Naive thymus-derived CD8-positive, alpha-beta T cell (primary cell): ENCODE measurements around the gene AP3S1. TPM values are rescaled to one million over a fixed set of nuclear protein-coding genes. Genes with fewer than 3 reads are reported as not detected.

Experiments used
- ATAC-seq, 2 donors: fragments of 150-1000 bp; cut with Tn5 transposase in 1 of 2; sonication (Bioruptor Pico), chemical (Tn5 transposase) in 1 of 2; 1 replicate in 1 of 2; 2 replicates in 1 of 2; pipeline ENCODE4 v1.10.0; 2021; ENCODE audit warnings: mild to moderate bottlenecking in 2 of 2, moderate library complexity in 2 of 2
- POLR2A ChIA-PET: fragments of 350-600 bp; sonication (Branson Sonifier 250); formaldehyde crosslinking; loops from one replicate; lab custom pipeline; 2021; ENCODE audit warnings: antibody characterized with exemption; lab: Charles Lee
- DNase-seq, 10 donors: peaks; one replicate each; pipeline versions ENCODE4 v3.0.0 to v3.0.0-alpha.2; 2020 to 2022
- H3K27ac Mint-ChIP-seq, 10 donors: one replicate each; pipeline ENCODE4 v1.8.0; 2020 to 2022; ENCODE audit warnings: mild to moderate bottlenecking in 10 of 10, mixed read lengths in 10 of 10, moderate library complexity in 4 of 10, inconsistent platforms in 1 of 10
- H3K27me3 Mint-ChIP-seq, 5 donors: one replicate each; pipeline ENCODE4 v1.8.0; 2021 to 2022; ENCODE audit warnings: mixed read lengths in 5 of 5
- H3K36me3 Mint-ChIP-seq, 3 donors: one replicate each; pipeline ENCODE4 v1.8.0; 2020 to 2022; ENCODE audit warnings: mixed read lengths in 3 of 3, mild to moderate bottlenecking in 2 of 3, inconsistent platforms in 1 of 3
- H3K4me1 Mint-ChIP-seq, 4 donors: one replicate each; pipeline ENCODE4 v1.8.0; 2021 to 2022; ENCODE audit warnings: mixed read lengths in 4 of 4
- H3K4me3 Mint-ChIP-seq, 10 donors: one replicate each; pipeline ENCODE4 v1.8.0; 2020 to 2022; ENCODE audit warnings: mild to moderate bottlenecking in 10 of 10, mixed read lengths in 10 of 10, moderate library complexity in 6 of 10, inconsistent platforms in 1 of 10
- H3K9me3 Mint-ChIP-seq, 9 donors: one replicate each; pipeline ENCODE4 v1.8.0; 2020 to 2022; ENCODE audit warnings: mixed read lengths in 9 of 9, mild to moderate bottlenecking in 3 of 9, inconsistent platforms in 1 of 9, moderate library complexity in 1 of 9
- polyA plus RNA-seq, 3 donors: library from polyadenylated mRNA; unstranded; fragments of 300-500 nt; fragmentation: Illumina TruSeq; gene quantifications; one replicate each; pipeline ENCODE4 v1.2.3, GENCODE V29; 2021
- total RNA-seq, 8 experiments: library from RNA in 2 of 8; stranded (reverse) in 2 of 8; gene quantifications; one replicate each; pipeline ENCODE4 v1.2.3 and lab custom pipeline; 2021 to 2026

Gene AP3S1
- total and polyA plus RNA-seq, 5 experiments from 2014 or later: 37.8 to 63.4 (median 52.1) TPM

DNA sequence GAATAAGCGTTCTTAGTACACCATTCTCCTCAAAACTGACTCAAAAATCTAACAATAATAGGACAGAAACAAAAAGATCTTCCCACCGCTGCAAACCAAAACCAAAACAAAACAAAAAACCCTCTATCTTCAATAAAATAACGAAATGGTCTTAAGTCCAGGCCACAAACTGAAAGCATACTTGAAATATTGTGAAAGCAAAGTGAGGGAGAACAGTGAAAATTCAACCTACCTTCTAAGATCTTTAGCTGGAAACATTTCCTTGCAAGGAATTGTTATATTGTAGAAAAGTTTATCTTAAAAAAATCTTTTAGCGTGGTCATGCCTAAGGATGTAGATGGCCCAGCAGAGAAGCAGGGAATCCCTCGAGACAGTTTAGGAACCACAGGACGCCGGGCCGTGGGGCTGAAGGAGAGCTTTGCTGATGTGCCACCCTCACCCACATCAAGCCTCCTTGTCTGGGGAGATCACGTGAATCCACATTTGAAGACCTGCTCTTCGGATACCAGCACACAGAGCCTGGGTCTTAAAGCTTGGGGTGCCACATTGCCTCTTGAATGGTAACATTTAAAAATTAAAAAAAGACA lies 92.7 kb downstream of the AP3S1 start:
- ATAC-seq (no peak), DNase-seq (no peak)
- no peak overlapping the region for H3K4me3 Mint-ChIP-seq
- no peaks in the 10 kb centered on the region for H3K4me1 Mint-ChIP-seq
- H3K36me3 Mint-ChIP-seq: no peaks in the 10 kb centered on the region
- H3K9me3 Mint-ChIP-seq: no peaks in the 10 kb centered on the region
- H3K27ac Mint-ChIP-seq: no peak overlapping the region
- H3K27me3 Mint-ChIP-seq: peaks cover 0 to 1% (median 0%) of the 10 kb centered on the region in 5 donors
- POLR2A ChIA-PET: no interaction called here

- H3K27me3 Mint-ChIP-seq: peaks cover 0 to 1% (median 0%) of the 10 kb centered on the region in 5 donors
- H3K9me3 Mint-ChIP-seq: peaks cover 0 to 1% (median 0%) of the 10 kb centered on the region in 9 donors
- no peaks in the 10 kb centered on the region for H3K4me1 Mint-ChIP-seq
- no peak overlapping the region for H3K4me3 Mint-ChIP-seq
- ATAC-seq (no peak), DNase-seq (no peak)
- H3K27ac Mint-ChIP-seq: no peak overlapping the region
- no peaks in the 10 kb centered on the region for H3K36me3 Mint-ChIP-seq
- POLR2A ChIA-PET: no interaction called here
Measured at GRCh38 chr5:115936031-115936430, 94.3 kb downstream of the AP3S1 start.

DNA sequence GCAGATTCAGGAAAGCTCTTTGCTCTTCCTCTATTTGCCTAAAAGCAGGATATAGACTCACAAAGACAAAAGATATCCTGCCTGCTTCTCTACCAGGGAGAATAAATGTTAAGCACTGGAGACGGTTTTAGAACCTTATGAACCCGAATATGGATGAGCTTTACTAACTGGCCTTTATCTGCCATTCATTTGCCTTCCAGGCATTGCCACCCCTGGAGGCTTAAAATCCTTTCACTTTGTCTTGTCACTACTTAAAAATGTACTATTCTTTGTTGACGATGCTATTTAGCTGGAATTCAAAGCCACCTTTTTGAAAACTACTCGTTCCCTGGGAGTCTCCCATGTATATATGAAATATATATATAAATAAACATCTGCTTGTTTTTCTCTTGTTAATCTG lies 97.3 kb downstream of the AP3S1 start:
- no peak for DNase-seq
- no peaks in the 10 kb centered on the region for H3K4me1 Mint-ChIP-seq
- peaks cover 0 to 6% (median 2%) of the 10 kb centered on the region in 5 donors for H3K27me3 Mint-ChIP-seq
- no peak overlapping the region for H3K27ac Mint-ChIP-seq
- peaks cover 0 to 11% (median 2%) of the 10 kb centered on the region in 9 donors for H3K9me3 Mint-ChIP-seq
- no peak overlapping the region for H3K4me3 Mint-ChIP-seq
- H3K36me3 Mint-ChIP-seq: no peaks in the 10 kb centered on the region
- no peak for ATAC-seq
- POLR2A ChIA-PET: no interaction called here

DNA sequence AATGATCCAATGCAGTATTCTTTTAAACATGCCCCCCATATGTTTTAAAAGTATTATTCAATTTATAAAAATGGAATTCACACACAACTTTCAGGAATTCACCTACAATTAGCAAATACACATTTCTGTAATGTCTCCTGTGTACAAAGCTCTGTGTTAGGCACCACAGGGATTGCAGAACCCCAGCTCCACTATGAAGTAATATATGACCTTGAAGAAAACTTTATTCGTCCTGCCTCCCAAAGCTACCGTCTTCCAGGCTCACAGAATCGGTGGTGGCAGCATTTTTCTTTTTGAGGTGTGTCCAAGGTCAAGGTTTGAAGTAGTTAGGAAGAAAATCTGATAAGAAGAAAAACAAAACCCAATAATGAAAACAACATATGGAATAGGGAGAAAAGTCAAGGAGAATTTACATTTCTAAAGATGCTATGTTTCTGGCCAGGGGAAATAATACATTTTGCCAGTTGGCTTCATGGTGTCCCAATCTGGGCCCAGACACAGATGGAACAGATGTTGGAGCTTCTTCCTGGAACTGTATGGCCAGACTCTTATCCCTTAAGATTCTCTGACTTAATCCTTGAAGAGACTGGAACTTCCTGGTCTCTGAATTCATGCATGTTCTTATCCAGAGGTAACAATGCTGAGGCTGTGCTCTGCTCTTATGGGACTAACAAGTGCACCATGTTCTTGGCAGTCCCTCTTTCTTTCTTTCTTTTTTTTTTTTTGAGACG lies 98.5 kb downstream of the AP3S1 start:
- no peak for DNase-seq
- H3K27me3 Mint-ChIP-seq: peaks cover 0 to 6% (median 2%) of the 10 kb centered on the region in 5 donors
- H3K9me3 Mint-ChIP-seq: peaks cover 0 to 11% (median 2%) of the 10 kb centered on the region in 9 donors
- no peak for ATAC-seq
- no peaks in the 10 kb centered on the region for H3K36me3 Mint-ChIP-seq
- no peak overlapping the region for H3K4me3 Mint-ChIP-seq
- H3K27ac Mint-ChIP-seq: no peak overlapping the region
- no peaks in the 10 kb centered on the region for H3K4me1 Mint-ChIP-seq
- POLR2A ChIA-PET: no interaction called here

DNA sequence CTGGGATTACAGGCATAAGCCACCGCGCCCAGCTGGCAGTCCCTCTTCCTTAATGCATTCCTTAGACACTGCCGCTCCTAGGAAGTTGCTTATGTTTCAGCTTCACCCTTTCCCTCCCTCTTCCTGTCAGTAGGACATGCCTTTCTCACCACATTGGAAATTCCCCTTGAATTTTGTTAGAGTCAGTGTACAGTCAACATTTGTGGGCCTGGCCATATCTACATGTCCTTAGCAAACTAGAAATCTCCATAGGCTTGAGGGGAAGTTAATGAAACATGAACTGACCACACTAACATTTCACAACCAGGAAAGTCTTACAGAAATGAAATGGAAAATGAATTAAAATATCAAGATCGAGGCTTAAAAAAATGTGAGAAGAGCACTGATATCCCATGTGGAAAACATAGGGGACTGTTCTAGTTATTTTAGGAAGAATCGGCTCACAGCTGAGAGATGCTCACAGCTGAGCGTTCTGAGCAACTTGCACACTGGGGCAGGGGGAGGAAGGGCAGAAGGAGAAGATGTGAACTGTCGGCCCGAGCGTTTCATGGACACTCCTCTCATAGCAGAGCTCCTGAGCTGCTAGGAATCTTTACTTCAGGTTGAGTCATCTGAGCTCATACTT lies 99.4 kb downstream of the AP3S1 start:
- POLR2A ChIA-PET: no interaction called here

DNA sequence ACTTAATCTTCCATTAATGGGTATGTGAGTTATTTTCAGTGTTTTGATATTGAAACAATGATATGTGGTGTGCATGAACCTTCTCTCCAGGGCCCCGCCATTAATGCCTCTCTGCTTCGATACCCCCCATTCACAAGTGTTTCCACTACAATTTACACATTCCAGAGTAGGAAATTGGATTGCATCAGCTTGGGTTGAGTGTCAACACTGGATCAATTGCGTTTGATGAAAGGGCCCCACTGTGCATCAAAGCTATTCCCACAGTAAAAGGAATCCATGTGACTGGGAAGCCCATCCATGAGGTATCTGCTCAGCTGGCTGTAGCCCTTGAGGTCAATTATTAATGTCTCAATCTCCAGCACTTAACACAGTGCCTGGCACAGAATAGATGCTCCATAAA lies 102.8 kb downstream of the AP3S1 start:
- DNase-seq (no peak), ATAC-seq (no peak)
- Mint-ChIP-seq H3K4me3 (no peak overlapping the region), H3K27me3 (peaks cover 0 to 9% (median 4%) of the 10 kb centered on the region in 5 donors), H3K27ac (no peak overlapping the region), H3K4me1 (no peaks in the 10 kb centered on the region), H3K36me3 (no peaks in the 10 kb centered on the region), H3K9me3 (peaks cover 0 to 11% (median 2%) of the 10 kb centered on the region in 9 donors)
- POLR2A ChIA-PET: no interaction called here

More for the DNA sequence above, 99.4 kb downstream of the AP3S1 start:
- H3K36me3 Mint-ChIP-seq: no peaks in the 10 kb centered on the region
- H3K4me3 Mint-ChIP-seq: no peak overlapping the region
- DNase-seq (no peak), ATAC-seq (no peak)
- H3K4me1 Mint-ChIP-seq: no peaks in the 10 kb centered on the region
- peaks cover 0 to 6% (median 4%) of the 10 kb centered on the region in 5 donors for H3K27me3 Mint-ChIP-seq
- H3K9me3 Mint-ChIP-seq: peaks cover 0 to 11% (median 2%) of the 10 kb centered on the region in 9 donors
- no peak overlapping the region for H3K27ac Mint-ChIP-seq

DNA sequence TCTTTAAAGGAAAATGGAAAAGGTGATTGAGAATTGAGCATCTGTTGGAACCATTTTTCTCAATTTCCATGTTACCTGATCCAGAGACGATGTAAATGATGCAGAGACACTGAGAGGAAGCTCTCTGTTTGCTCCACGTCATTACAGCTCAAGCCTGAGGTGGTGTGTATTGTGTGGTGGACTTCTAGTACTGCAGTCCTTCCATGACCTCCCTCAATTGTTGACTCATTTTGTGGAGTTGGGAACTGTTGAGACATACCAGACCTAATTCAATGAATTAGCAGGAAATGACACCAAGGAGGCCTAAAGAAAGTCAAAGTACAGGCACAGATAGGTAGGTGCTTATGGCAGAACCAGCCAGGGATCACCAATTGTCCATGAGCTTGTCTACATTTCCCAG lies 104.9 kb downstream of the AP3S1 start:
- H3K36me3 Mint-ChIP-seq: no peaks in the 10 kb centered on the region
- ATAC-seq (no peak), DNase-seq (no peak)
- POLR2A ChIA-PET: no interaction called here
- peaks cover 0 to 7% (median 0%) of the 10 kb centered on the region in 9 donors for H3K9me3 Mint-ChIP-seq
- no peaks in the 10 kb centered on the region for H3K4me1 Mint-ChIP-seq
- H3K27me3 Mint-ChIP-seq: peaks cover 2 to 15% (median 10%) of the 10 kb centered on the region in 5 donors
- no peak overlapping the region for H3K27ac Mint-ChIP-seq
- no peak overlapping the region for H3K4me3 Mint-ChIP-seq

DNA sequence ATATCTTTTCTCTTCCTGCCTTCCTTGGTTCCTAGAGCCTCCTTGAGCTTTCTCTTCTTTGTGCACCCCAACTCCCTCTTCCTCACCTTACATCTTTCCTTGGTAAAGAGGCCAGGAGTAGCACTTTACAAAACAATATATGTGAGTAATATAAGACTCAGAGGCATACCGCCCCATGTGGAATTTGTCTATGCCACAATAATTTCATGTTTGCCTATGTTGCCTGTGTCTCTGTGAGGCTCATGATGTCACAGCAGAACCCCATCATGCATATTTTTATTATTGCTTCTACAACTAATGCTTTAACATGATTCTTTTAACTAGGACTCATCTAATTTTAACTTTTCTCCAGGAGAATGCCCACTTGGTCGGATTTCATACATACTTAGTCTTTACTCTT lies 105.5 kb downstream of the AP3S1 start:
- H3K9me3 Mint-ChIP-seq: peaks cover 0 to 7% (median 0%) of the 10 kb centered on the region in 9 donors
- H3K4me1 Mint-ChIP-seq: no peaks in the 10 kb centered on the region
- H3K27me3 Mint-ChIP-seq: peaks cover 4 to 19% (median 12%) of the 10 kb centered on the region in 5 donors
- H3K4me3 Mint-ChIP-seq: no peak overlapping the region
- no peak for DNase-seq
- H3K36me3 Mint-ChIP-seq: no peaks in the 10 kb centered on the region
- ATAC-seq: no peak
- H3K27ac Mint-ChIP-seq: no peak overlapping the region
- POLR2A ChIA-PET: no interaction called here

- POLR2A ChIA-PET: no interaction called here
- peaks cover 0 to 7% (median 0%) of the 10 kb centered on the region in 9 donors for H3K9me3 Mint-ChIP-seq
- no peaks in the 10 kb centered on the region for H3K4me1 Mint-ChIP-seq
- H3K27ac Mint-ChIP-seq: no peak overlapping the region
- H3K36me3 Mint-ChIP-seq: no peaks in the 10 kb centered on the region
- ATAC-seq (no peak), DNase-seq (no peak)
- H3K27me3 Mint-ChIP-seq: peaks cover 4 to 20% (median 10%) of the 10 kb centered on the region in 5 donors
- no peak overlapping the region for H3K4me3 Mint-ChIP-seq
Measured at GRCh38 chr5:115948091-115948534, 106.4 kb downstream of the AP3S1 start.

GRCh38 chr5:115949096-115949495 lies 107.4 kb downstream of the AP3S1 start:
- Mint-ChIP-seq H3K36me3 (no peaks in the 10 kb centered on the region), H3K4me3 (no peak overlapping the region), H3K9me3 (peaks cover 0 to 2% (median 0%) of the 10 kb centered on the region in 9 donors), H3K27me3 (peaks cover 11 to 20% (median 13%) of the 10 kb centered on the region in 5 donors), H3K27ac (no peak overlapping the region), H3K4me1 (no peaks in the 10 kb centered on the region)
- POLR2A ChIA-PET: no interaction called here
- no peak for ATAC-seq
- DNase-seq: no peak

DNA sequence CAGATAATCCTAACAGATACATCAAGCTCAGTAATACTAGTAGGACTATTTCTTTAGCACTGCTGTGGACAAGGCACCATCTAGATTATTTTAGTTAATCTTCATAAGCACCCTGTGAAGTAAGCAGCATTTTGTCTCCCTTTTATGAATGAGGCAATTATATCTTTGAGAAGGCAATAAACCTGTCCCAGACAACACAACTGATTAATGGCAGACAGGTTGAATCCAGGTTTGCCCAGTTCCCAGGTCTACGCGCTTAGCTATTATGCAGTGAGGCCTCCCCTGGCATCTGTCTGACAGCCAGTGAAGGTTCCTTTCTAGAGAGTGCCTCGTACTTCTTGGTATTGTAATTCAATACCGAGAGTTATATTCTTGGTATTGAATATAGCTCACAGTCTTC lies 110.9 kb downstream of the AP3S1 start:
- POLR2A ChIA-PET: no interaction called here
- no peaks in the 10 kb centered on the region for H3K36me3 Mint-ChIP-seq
- ATAC-seq: no peak
- no peak overlapping the region for H3K27ac Mint-ChIP-seq
- peaks cover 11 to 20% (median 17%) of the 10 kb centered on the region in 5 donors for H3K27me3 Mint-ChIP-seq
- no peak for DNase-seq
- H3K9me3 Mint-ChIP-seq: no peaks in the 10 kb centered on the region
- no peaks in the 10 kb centered on the region for H3K4me1 Mint-ChIP-seq
- no peak overlapping the region for H3K4me3 Mint-ChIP-seq

DNA sequence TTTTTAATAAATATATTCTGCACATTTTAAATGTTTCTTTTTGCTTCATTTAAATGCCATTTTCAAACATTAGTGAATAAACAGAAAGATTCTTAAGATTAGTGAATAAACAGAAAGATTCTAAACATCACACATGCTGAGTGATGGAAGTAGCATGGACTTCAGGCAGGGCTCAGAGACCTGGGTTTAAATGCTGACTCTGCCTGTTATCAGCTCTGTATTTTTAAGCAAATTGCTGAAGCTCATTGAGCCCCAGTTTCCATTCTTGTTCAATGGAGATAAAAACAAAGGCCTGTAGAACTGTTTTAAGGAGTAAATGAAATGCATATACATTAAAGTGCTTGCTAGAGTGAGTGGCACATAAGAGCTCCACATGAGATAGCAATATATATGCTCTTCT lies 112.4 kb downstream of the AP3S1 start:
- Mint-ChIP-seq H3K36me3 (no peaks in the 10 kb centered on the region), H3K9me3 (no peaks in the 10 kb centered on the region), H3K4me1 (no peaks in the 10 kb centered on the region), H3K4me3 (no peak overlapping the region), H3K27me3 (peaks cover 19 to 26% (median 21%) of the 10 kb centered on the region in 5 donors), H3K27ac (no peak overlapping the region)
- POLR2A ChIA-PET: no interaction called here
- DNase-seq (no peak), ATAC-seq (no peak)

DNA sequence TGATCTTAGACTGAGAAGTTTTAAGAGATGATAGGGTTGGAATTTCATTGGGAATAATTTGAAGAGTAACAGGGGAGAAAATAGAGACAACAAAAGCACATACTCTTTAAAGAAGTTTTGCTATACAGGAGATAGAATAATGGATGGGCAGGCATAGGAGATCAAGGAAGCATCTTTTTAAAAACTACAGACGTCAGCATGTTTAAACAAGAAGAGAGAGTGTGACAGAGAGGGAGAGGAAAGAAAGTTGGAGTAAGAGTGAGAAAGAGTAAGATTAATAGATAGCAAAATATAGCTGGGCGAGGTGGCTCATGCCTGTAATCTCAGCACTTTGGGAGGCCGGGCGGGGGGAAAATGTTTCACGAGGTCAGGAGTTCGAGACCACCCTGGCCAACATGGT lies 115.2 kb downstream of the AP3S1 start:
- Mint-ChIP-seq H3K27me3 (peaks cover 20 to 44% (median 28%) of the 10 kb centered on the region in 5 donors), H3K4me1 (peaks cover 4 to 11% (median 10%) of the 10 kb centered on the region in 4 donors), H3K36me3 (no peaks in the 10 kb centered on the region), H3K27ac (no peak overlapping the region), H3K4me3 (no peak overlapping the region), H3K9me3 (peaks cover 0 to 2% (median 0%) of the 10 kb centered on the region in 9 donors)
- POLR2A ChIA-PET: no interaction called here
- ATAC-seq (no peak), DNase-seq (no peak)
